HG02870 (cell line): ENCODE measurements around the gene MTX1.
"Not testable (repeated sequence)": the region's sequence is repeated elsewhere in the genome, so short reads cannot be mapped to it uniquely, and the experiment has no call there.

Source experiments
- ATAC-seq: cut with Tn5 transposase; IDR thresholded peaks from one replicate; pipeline ENCODE4 v1.9.1; 2021; ENCODE audit warnings: mild to moderate bottlenecking, moderate library complexity; ENCODE audit not compliant: unreplicated experiment

MTX1 gene

DNA sequence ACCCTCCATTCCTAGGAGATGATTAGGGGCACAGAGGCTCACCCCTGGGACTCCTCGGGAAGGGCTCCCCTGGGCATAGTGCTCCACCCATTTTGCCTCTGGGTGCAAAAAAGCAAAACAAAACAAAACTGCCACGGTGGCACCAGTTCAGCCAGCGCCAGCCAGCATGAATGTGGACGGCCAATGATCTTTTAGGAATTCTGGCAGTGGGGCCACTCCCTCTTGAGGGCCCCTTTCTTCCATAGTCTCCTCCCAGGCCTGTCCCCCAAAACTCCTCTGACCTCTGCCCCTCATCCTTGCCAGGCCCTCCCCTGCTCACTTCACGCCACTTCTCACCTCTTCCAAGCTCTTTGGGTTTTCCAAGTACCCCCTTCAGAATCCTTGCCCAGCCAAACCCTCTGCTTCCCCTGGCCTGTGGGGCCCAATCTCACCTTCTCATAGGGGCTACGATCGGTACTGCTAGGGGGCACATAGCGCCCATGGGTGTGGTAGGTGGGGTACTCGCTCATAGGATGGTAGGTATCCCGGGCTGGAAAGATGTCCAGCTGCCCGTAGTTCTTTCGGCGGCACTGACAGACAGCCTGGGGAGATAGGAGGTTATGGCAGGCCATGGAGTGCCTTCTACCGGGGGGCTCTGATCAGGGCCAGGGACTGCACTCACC, 21.6 kb upstream of the MTX1 start:
- ATAC-seq: no peak

DNA sequence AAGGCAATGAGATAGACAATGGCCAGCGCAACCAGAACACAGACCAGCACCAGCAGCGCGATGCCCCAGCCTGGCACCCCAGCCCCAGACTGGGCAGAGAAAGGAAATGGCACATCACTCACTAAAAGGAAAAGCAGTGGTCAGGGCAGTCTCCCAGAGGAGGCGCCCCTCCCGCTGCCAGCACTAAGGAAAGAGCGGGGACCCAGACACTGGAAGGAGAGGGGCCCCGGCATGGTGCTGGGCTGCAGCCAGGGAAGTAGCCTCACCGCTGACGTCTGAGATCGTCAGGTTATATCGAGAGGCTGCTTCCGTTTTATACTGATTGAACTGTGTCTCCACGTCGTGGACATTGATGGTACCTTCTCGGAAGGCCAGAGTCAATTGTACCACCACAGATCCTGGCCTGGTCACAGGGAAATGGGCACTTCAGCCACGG, 21.0 kb upstream of the MTX1 start:
- no peak for ATAC-seq

DNA sequence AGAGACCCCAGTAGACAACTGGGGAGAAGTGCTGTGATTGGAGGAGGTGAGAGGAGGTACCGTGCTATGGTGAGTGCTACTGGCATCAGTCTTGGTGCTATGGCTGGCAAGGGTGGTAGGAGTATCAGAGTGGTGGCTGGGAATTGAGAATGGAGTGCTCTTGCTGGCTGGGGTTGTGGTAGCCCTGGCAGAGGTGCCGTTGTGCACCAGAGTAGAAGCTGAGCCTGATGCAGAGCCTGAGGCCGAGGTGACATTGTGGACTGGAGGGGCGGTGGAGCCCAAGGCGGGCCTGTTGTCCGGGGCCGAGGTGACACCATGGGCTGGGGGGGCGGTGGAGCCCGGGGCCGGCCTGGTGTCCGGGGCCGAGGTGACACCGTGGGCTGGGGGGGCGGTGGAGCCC, 20.2 kb upstream of the MTX1 start:
- no peak for ATAC-seq

DNA sequence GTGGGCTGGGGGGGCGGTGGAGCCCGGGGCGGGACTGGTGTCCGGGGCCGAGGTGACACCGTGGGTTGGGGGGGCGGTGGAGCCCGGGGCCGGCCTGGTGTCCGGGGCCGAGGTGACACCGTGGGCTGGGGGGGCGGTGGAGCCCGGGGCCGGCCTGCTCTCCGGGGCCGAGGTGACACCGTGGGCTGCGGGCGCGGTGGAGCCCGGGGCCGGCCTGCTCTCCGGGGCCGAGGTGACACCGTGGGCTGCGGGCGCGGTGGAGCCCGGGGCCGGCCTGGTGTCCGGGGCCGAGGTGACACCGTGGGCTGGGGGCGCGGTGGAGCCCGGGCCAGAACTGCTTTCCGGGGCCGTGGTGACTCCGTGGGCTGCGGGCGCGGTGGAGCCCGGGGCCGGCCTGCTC, 18.6 kb upstream of the MTX1 start:
- ATAC-seq: not testable (repeated sequence)

DNA sequence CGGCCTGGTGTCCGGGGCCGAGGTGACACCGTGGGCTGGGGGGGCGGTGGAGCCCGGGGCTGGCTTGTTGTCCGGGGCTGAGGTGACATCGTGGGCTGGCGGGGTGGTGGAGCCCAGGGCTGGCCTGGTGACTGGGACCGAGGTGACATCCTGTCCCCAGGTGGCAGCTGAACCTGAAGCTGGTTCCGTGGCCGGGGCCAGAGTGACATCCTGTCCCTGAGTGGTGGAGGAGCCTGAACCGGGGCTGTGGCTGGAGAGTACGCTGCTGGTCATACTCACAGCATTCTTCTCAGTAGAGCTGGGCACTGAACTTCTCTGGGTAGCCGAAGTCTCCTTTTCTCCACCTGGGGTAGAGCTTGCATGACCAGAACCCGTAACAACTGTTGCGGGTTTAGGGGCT, 16.6 kb upstream of the MTX1 start:
- ATAC-seq: no peak

DNA sequence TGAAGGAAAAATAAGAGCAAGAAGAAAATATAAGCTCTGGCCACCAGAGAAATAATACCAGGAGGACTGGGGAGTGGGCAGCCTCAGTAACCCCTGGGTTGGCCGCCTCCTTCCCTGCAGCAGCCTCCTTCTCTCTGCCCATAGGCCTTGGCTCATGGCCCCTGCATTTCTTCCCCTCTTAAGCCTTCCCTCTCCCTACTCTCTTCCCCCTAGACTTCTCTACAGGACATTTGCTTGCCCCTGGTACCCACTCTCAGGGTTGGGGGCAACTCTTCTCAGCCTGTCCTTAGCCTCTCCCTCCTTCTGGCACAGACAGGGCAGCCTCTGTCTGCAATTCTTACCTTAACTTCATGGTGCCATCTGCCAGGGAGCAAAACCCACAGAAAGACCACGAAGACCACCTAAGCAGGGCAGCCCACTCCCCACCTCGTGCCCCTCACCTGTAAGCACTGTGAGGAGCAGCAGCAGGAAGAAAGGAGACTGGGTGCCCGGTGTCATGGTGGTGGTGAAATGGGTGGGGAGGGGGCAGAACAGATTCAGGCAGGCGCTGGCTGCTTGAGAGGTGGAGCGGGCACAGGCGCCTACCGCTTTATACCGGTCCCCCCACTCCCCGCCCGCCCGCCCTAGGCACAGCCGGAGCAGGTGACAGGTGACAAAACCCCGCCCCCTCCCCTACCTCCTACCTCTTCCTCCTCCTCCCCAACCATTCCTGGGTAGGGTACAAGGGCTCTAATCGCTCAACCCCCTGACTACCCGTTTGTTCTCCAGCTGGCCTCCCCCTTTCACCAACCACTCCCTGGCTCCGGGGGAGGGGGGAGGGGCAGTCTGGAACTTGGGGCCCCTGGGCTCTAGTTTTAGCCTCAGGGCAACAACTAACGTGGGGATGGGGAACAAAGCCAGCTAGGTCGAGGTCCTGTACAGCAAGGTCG, 15.9 kb upstream of the MTX1 start:
- no peak for ATAC-seq

DNA sequence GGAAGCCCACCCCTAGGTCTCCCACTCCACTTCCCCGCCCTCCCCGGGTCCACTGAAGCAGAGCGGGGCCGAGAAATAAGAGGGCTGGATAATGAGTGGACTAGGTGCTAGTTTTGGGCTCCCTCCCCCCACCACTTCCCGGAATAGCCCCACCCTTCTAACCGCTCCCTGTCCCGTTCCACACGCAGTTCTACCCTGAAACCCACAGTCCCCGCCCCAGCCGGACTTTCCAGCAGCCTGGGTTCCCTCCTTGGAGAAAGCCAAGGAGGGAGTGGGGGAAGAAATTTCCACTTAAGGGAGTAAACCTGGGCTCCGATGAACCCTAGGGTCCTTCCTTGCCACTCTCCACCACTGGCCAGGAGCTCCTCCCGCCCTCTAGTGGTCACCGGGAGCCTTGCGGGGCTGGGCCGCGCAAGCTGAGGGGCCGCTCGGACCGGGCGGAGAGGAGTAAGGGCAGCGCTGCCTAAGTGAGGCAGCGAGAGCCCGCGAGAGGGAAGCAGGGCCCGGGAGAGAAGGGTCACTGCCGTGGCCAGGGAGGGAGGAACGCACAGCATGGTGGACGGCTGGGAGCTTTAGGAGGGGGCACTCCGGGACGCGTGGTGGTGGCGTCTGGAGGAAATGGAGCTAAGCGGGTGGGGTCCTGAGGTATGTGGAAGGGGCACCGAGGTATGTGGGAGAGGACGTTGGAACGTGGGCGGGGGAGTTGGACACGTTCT, 15.1 kb upstream of the MTX1 start:
- peak; percentile 43 for ATAC-seq

DNA sequence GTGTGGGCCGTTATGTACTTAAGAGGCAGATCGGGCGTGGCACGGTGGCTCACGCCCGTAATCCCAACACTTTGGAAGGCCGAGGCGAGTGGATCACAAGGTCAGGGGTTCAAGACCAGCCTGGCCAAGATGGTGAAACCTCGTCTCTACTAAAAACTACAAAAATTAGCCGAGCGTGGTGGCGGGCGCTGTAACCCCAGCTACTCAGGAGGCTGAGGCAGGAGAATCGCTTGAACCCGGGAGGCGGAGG, 14.6 kb upstream of the MTX1 start:
- not testable (repeated sequence) for ATAC-seq

DNA sequence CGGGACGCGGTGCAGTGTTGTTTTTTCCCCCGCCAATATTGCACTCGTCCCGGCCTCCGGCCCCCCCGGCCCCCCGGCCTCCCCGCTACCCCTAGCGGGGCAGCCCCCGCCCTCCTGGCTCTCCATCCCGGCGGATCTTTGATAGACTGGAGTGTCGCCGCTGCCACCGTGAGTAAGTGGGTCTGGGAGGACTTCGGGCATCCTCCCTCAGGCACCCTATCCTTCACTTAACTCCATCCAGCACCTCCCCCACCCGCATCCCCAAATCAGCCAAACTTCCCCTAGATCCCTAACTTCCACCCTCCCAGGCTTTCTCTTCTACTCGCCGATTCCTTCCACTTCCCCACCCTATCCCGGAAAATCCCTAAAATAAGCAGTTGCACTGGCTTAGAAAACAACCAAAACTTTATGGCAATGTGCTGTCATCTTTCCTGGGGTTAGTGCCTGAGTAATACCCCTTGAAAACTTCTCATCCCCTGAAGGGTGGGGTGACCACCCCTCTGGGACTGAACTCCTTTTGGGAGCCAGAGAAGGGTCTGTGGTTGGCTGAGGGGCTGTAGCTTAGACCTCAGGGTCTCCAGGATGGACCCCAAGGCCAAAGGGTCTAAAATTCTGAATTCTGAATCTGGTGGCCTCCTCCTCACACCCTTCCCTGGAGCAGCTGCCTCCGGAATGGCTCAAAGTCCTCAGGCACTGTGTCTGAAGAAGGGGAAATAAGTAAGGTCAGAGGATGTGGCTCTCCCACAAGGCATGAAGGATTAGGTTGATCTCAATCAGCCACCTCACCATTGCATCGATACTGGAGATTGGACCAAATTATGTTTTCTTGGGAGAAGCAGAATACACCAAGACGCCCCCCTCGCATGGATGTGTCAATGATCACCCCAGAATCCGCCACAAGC, 13.0 kb upstream of the MTX1 start:
- ATAC-seq: no peak

DNA sequence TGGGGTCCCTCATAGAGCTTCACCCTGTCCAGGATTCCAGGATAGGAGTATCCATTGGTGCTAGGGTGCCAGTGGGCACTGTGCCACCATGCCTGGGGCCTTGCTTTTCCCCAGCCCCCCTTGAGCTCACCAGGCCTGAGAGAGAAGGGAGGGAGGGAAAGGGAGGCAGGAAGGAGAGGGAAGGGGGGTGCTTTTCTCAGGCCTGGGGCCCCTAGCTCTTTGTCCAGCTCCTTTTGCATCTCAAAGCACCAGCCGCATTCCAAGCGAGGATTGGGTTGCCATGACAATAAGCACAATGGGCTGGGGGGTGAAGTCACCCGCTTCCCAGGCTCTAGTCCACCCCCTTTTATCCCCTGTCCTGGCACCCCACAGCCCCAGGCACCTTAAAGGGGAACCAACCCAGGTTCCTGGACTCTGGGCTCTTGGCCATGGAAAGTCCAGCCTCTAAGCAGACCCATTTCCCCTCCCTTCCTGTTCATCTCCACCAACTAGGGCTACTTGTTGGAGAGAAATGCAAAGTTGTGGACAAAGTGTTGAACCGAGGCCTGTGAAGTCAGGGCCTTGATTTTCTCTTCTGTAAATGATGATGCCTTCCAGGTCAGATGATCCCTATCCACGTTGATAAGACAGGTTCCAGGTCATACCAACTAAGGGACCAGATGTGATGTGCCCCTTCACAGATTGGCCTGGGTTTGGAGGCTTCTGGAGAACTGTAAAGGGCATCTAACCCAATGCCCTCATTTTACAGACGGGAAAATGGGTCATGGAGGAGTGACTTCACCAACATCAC, 12.2 kb upstream of the MTX1 start:
- no peak for ATAC-seq

DNA sequence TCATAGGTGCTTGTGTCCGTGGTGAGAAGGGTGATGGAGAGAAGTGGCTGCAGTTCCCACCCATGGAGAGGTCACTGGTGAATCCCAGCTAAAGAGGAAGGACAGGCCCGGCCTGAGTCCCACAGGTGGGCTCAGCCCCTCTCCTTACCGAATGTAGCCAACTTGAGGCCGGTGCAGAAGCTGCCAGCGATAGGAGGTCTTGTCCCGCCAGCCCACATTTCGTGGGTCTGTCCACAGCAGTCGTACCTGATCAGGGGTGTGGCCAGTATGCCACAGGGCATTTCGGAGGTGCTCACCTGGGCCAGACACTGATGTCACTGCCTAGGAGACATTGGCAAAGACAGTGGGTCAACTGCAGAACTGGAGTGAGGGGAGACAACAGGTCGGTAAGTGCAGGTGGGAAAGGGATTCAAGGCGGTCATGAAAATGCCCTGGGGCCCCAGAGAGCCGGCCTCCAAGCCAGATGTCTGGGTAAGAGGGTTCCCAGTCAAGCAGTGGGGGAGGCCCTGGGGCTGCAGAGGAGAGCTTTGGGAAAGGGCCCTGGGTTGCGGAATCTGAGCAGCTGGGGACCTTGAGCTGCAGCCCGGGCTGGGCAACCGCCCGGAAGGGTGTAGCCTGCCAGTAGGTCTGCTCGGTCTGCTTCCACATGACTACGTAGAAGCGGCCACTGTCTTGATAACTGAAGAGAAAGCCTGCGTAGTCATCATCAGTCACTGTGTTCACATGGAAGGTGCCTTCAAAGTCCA, 11.4 kb upstream of the MTX1 start:
- no peak for ATAC-seq

DNA sequence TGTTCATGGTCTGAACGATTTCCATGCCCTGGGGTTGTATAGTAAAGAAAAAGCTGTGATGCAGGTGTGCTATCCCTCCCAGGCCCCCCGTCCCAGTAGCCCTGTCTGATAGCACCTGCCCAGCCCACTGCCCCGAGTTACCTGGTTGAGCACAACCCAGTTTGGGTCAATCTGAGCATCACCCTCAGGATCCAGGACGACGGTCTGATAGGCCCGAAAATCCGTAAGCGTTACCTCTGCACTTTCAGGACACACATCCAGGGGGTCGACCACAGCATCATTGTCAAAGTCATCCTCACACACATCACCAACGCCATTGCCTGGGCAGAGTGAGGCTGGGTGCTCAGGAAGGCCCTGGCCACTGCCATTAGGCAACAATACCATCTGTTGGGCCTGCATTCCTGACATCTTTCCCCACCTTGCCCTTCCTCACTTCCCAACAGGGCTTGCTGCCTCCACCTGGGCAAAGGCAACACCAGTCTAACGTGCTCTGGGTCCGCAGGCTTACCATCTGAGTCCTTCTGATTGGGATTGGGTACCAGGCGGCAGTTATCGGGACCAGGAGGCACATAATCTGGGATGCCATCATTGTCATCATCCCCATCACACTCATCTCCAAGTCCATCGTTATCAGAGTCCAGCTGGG, 10.5 kb upstream of the MTX1 start:
- ATAC-seq: no peak

DNA sequence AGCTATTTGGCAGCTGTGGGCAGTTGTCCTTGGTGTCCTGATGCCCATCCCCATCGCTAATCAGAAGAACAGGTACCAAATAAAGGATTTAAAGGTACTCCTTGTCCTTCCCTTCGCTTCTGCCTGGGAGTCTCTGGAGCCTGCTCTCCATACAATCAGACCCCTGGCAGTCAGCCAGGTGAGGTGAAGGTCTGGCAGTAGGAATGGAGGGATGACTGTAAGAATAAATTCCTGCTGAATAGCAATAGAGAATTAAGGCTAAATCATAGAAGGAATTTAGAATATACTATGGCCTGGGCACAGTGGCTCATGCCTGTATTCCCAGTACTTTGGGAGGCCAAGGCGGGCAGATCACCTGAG, 10.0 kb upstream of the MTX1 start:
- ATAC-seq: no peak

DNA sequence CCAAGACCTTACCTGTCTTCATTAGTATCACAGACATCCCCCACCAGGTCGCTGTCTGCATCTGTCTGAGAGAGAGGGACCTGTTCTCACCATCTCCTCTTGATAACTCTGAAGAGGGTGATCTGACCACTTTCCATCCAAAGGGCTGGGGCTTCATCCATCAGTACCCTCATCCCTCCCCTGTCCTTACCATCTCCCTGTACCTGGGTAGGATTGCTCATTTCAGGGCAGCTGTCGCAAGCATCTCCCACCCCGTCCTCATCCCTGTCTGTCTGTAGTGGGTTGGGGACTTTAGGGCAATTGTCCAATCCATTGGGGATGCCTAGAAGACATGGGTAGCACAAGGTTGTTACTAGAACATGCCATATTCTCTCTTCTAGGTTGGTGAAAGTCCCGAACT, 8.7 kb upstream of the MTX1 start:
- no peak for ATAC-seq

DNA sequence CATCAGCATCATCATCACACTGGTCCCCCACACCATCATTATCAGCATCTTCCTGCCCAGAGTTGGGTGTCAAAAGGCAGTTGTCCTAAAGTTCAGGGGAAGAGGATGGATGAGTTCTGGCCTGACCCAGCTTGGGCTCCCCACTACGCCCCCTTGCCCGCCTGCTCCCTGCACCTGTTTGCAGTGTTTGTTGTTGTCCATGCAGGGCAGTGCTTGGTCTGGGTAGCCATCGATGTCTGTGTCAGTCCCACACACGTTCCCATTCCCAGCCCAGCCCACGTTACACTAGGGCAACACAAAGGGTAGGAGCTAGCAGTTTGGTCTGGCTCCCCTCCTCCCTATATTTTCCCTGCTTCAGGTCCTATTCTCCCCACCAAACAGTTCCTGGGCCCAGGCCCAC, 7.6 kb upstream of the MTX1 start:
- ATAC-seq: no peak

DNA sequence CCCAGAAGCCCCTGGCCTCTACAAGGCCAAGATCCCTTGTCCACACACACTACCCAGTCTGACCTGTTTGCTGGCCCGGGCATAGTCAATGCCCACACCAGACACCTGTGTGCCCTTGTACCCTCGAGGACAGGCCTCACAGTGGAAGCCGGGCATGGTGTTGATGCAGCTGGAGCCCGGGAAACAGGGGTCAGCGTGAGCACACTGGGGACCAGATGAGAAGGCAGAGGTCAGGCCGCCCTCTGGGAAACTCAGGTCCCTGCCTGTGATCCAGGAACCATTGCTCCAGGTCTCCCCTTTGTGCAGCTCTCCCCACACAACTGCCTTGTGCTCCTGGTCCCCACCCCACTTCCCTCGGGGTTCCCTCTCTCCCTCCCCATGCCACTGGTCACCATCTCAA, 6.3 kb upstream of the MTX1 start:
- ATAC-seq: no peak

DNA sequence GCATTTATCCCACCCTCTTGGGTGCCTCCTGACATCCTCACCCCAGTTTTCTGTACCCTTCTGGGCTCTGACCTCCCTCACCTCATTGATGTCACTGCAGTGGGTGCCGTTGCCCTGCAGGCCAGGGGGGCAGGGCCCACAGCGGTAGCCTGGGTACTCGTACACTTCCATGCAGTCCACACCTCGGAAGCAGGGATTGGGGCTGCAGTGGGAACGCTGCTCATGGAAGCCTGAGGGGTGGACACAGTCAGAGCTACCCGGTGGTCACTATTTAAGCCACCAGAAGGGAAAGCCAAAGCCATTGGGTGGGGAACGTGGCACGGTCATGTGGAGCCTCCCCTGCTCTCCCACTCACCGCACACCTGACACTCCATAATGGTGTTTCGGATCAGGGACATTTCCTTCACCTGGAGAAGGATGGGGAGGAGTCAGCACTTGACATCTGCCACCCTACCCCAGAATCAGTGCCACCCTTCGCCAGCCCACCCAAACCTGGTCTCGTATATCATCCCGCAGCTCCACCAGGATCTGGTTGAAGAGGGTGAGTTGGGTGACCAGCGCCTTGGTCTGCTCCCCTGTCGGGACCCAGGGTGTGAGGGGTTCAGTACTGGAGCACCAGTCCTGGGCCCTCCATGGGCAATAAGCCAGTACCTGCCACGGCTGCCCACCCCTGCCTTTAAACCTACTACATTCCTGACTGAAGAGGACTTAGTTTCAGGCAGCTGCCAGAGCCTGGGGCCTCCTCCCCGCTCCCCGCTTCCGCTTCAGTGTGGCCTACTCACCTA, 5.6 kb upstream of the MTX1 start:
- ATAC-seq: no peak

DNA sequence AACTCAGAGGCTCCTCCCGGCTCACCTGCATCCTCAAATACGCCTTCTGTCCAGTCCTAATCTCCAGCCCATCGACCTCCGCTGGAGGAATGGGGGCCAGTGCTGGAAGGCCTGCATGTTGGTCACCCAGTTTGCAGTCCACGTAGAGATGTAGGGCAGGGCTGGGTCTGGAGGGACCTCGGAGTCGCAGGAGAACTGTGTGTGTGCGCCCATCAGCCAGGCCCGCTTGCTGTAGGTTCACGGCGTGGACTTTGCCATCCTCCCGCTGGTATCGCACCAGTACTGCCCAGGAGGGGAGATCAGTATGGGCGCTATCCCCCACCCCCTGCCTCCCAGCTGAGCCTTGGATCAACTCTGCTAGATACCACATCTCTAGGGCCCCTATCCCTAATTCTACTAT, 3.5 kb upstream of the MTX1 start:
- ATAC-seq: no peak
